HL-60 (cell line): Measurements from ENCODE around the gene NCKIPSD.

Source experiments
- DNase-seq, 2 experiments: peaks; one replicate each; pipeline ENCODE4 v3.0.0-alpha.2; 2010 to 2020; ENCODE audit warnings: low read depth in 1 of 2, low spot score in 1 of 2
- H3K27ac ChIP-seq: fragments of 250-450 bp; sonication (Bioruptor Pico); replicated peaks from 2 replicates; pipeline ENCODE4 v1.5.1; 2020; ENCODE audit warnings: mild to moderate bottlenecking, moderate library complexity
- H3K27me3 ChIP-seq: fragments of 250-450 bp; sonication (Bioruptor Pico); 2 replicates; pipeline ENCODE4 v1.5.1; 2021; ENCODE audit warnings: mild to moderate bottlenecking, moderate library complexity; ENCODE audit not compliant: insufficient read depth, poor library complexity, severe bottlenecking
- H3K4me3 ChIP-seq: replicated peaks from 2 replicates; pipeline ENCODE4 v1.5.1; 2011; ENCODE audit warnings: mild to moderate bottlenecking, control low read depth, low read length; ENCODE audit not compliant: insufficient read depth
- GABPA ChIP-seq: IDR thresholded peaks from 2 replicates; pipeline ENCODE4 v1.6.1; 2012; ENCODE audit warnings: low read depth
- POLR2AphosphoS5 ChIP-seq: IDR thresholded peaks from 2 replicates; pipeline ENCODE4 v1.6.1; 2012; ENCODE audit warnings: low read depth
- SPI1 ChIP-seq: IDR thresholded peaks from 2 replicates; pipeline ENCODE4 v1.6.1; 2012; ENCODE audit warnings: low read depth, mild to moderate bottlenecking, borderline replicate concordance
- TF ChIP-seq, protein P1 (sequence below): IDR thresholded peaks from 2 replicates; pipeline ENCODE4 v1.6.1; 2012; ENCODE audit warnings: low read depth; ENCODE audit not compliant: insufficient replicate concordance
- TF ChIP-seq, protein P2 (sequence below): IDR thresholded peaks from one replicate; pipeline ENCODE4 v1.5.1; 2011; ENCODE audit warnings: low read length, control low read depth, inconsistent platforms; ENCODE audit not compliant: insufficient read depth

Gene NCKIPSD

DNA sequence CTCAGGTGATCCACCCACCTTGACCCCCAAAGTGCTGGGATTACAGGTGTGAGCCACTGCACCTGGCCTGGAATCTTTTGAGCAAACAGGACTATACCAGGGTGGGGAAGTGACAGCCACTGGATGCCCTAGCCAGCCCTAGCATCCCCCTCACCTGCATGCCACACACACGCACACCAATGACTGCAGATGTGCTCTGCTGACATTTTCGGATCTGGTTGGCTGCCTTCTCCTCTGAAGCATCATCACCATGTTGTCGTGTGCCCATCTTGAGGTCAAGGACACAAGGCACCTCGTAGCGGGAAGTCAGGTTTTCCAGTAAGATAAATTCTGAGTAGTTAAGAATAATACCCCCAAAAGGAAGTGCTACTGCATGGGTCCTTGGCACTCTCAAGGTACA lies 3.7 kb upstream of the NCKIPSD start:
- H3K27ac ChIP-seq, result no peak overlapping the region
- no peak for DNase-seq
- no peaks in the 10 kb centered on the region for H3K27me3 ChIP-seq
- TF ChIP-seq POLR2AphosphoS5 (no peak), GABPA (no peak), SPI1 (no peak)
- TF ChIP-seq, protein P1, sequence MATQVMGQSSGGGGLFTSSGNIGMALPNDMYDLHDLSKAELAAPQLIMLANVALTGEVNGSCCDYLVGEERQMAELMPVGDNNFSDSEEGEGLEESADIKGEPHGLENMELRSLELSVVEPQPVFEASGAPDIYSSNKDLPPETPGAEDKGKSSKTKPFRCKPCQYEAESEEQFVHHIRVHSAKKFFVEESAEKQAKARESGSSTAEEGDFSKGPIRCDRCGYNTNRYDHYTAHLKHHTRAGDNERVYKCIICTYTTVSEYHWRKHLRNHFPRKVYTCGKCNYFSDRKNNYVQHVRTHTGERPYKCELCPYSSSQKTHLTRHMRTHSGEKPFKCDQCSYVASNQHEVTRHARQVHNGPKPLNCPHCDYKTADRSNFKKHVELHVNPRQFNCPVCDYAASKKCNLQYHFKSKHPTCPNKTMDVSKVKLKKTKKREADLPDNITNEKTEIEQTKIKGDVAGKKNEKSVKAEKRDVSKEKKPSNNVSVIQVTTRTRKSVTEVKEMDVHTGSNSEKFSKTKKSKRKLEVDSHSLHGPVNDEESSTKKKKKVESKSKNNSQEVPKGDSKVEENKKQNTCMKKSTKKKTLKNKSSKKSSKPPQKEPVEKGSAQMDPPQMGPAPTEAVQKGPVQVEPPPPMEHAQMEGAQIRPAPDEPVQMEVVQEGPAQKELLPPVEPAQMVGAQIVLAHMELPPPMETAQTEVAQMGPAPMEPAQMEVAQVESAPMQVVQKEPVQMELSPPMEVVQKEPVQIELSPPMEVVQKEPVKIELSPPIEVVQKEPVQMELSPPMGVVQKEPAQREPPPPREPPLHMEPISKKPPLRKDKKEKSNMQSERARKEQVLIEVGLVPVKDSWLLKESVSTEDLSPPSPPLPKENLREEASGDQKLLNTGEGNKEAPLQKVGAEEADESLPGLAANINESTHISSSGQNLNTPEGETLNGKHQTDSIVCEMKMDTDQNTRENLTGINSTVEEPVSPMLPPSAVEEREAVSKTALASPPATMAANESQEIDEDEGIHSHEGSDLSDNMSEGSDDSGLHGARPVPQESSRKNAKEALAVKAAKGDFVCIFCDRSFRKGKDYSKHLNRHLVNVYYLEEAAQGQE, result no peak
- TF ChIP-seq, protein P2, sequence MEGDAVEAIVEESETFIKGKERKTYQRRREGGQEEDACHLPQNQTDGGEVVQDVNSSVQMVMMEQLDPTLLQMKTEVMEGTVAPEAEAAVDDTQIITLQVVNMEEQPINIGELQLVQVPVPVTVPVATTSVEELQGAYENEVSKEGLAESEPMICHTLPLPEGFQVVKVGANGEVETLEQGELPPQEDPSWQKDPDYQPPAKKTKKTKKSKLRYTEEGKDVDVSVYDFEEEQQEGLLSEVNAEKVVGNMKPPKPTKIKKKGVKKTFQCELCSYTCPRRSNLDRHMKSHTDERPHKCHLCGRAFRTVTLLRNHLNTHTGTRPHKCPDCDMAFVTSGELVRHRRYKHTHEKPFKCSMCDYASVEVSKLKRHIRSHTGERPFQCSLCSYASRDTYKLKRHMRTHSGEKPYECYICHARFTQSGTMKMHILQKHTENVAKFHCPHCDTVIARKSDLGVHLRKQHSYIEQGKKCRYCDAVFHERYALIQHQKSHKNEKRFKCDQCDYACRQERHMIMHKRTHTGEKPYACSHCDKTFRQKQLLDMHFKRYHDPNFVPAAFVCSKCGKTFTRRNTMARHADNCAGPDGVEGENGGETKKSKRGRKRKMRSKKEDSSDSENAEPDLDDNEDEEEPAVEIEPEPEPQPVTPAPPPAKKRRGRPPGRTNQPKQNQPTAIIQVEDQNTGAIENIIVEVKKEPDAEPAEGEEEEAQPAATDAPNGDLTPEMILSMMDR, result no peak
- H3K4me3 ChIP-seq, result no peak overlapping the region

DNA sequence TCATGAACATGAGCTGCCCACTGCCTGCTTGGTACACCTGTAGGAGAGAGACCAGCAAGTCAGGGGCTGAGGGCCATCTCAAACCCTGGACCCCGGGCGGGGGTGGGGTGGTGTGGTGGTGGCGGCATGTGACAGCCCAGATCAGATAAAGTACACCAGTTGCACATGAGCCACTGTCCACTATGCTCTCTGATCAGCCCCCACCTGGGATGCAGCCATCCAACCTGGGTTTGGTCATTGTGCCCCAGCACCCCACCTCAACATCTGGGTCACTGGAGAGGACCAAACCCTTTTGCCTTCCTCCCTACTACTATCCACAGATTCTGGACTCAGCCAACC lies 3.0 kb upstream of the NCKIPSD start:
- Histone ChIP-seq H3K4me3 (no peak overlapping the region), H3K27me3 (no peaks in the 10 kb centered on the region), H3K27ac (no peak overlapping the region)
- DNase-seq, result no peak
- no peak for TF ChIP-seq GABPA
- TF ChIP-seq, protein P2, result no peak

DNA sequence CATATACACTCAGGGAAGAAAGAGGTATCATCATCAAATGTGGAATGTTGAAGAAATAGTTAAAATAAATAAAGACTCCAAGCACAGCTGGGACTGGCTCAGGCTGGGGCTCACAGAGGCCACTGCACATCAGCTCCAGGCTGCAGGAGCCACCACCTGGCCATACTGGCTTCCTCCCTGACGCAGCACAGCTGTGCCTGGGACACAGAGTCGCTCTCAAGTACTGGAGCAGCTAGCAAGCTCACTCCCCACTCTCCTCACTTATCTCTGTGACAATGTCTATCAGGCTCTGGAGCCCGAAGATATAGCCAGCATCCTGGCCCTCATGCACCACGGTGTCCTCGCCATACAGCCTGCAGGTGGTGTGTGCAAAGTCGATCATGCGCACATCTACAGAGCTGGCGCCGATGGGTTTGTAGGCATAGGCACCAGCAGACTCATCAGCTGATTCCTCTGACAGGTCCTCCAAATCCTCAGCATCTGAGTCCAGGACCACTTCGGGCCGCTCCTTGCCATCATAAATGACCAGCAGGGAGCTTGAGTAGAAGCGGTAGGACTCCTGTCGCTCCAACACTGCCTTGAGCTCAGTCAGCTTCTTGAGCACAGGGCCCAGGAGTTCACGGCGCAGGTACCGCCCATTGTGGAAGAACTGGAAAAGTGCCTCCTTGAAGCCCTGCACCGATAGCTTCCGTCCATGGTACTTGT lies 2.5 kb upstream of the NCKIPSD start:
- no peak overlapping the region for H3K27ac ChIP-seq
- DNase-seq, result no peak
- H3K27me3 ChIP-seq, result no peaks in the 10 kb centered on the region
- no peak overlapping the region for H3K4me3 ChIP-seq
- TF ChIP-seq, protein P2, result no peak
- TF ChIP-seq GABPA (no peak), SPI1 (no peak), POLR2AphosphoS5 (no peak)
- TF ChIP-seq, protein P1, result no peak

GRCh38 chr3:48687220-48687678 lies 1.5 kb upstream of the NCKIPSD start:
- no peak overlapping the region for H3K27ac ChIP-seq
- TF ChIP-seq SPI1, result no peak
- no peak for TF ChIP-seq POLR2AphosphoS5
- TF ChIP-seq, protein P2, result no peak
- TF ChIP-seq, protein P1, result no peak
- no peak for TF ChIP-seq GABPA
- no peaks in the 10 kb centered on the region for H3K27me3 ChIP-seq
- no peak overlapping the region for H3K4me3 ChIP-seq
- no peak for DNase-seq
